K562 (cell line): Measurements from ENCODE around the gene OR52B6. TPM values are rescaled to one million over a fixed set of nuclear protein-coding genes. Genes with fewer than 3 reads are reported as not detected.
A peak's percentile ranks its signal among the peaks of the same experiment; 100 is the strongest.

ENCODE experiments used
- CBX2 ChIP-seq: fragments of 200-600 bp; sonication (generic); IDR thresholded peaks from one replicate; pipeline ENCODE4 v1.6.1; 2012; ENCODE audit warnings: mild to moderate bottlenecking, low read length, inconsistent platforms; ENCODE audit not compliant: insufficient read depth, poor library complexity, severe bottlenecking
- HCFC1 ChIP-seq: IDR thresholded peaks from 2 replicates; pipeline ENCODE4 v1.6.1; 2012; ENCODE audit warnings: low read depth, low read length, improper control_type of control experiment
- HES1 ChIP-seq: fragments of 450-650 bp; IDR thresholded peaks from 2 replicates; pipeline ENCODE4 v1.6.1; 2016; ENCODE audit warnings: low read depth, mild to moderate bottlenecking, moderate library complexity
- HMBOX1 ChIP-seq: sonication (generic); IDR thresholded peaks from 2 replicates; pipeline ENCODE4 v1.6.1; 2016
- HMGXB4 ChIP-seq: sonication (generic); formaldehyde crosslinking; IDR thresholded peaks from 2 replicates; pipeline ENCODE4 v1.8.1; 2023; ENCODE audit warnings: mild to moderate bottlenecking, missing genetic modification reagents
- HNRNPH1 ChIP-seq: fragments of 200-400 bp; formaldehyde crosslinking; optimal IDR thresholded peaks from 2 replicates; pipeline ENCODE3; 2017; ENCODE audit warnings: low read depth, mild to moderate bottlenecking, low read length, moderate library complexity
- KDM4B ChIP-seq, 2 experiments: fragments of 450-650 bp in 1 of 2; sonication (generic) in 1 of 2; IDR thresholded peaks; 2 replicates each; pipeline ENCODE4 v1.6.1; 2016 to 2017; ENCODE audit warnings: borderline replicate concordance in 2 of 2, antibody characterized with exemption in 1 of 2, low read depth in 1 of 2, mild to moderate bottlenecking in 1 of 2
- KHSRP ChIP-seq: fragments of 450-650 bp; IDR thresholded peaks from 2 replicates; pipeline ENCODE4 v1.6.1; 2017
- KLF1 ChIP-seq: fragments of 450-650 bp; IDR thresholded peaks from 2 replicates; pipeline ENCODE4 v1.6.1; 2016; ENCODE audit warnings: missing genetic modification characterization, missing compliant biosample characterization
- MAX ChIP-seq: sonication (generic); formaldehyde crosslinking; IDR thresholded peaks from 2 replicates; pipeline ENCODE4 v1.9.0; 2022; ENCODE audit warnings: mild to moderate bottlenecking, missing genetic modification reagents
- MEF2A ChIP-seq: IDR thresholded peaks from 2 replicates; pipeline ENCODE4 v1.6.1; 2011; ENCODE audit warnings: low read depth, mild to moderate bottlenecking, low read length, moderate library complexity; ENCODE audit not compliant: control insufficient read depth
- RAD51 ChIP-seq: fragments of 450-650 bp; IDR thresholded peaks from 2 replicates; pipeline ENCODE4 v1.7.1; 2016; ENCODE audit warnings: low read depth, mild to moderate bottlenecking, borderline replicate concordance
- RBM14 ChIP-seq: fragments of 200-400 bp; formaldehyde crosslinking; IDR thresholded peaks from 2 replicates; pipeline ENCODE4 v1.6.1; 2018; ENCODE audit warnings: low read depth, mild to moderate bottlenecking, low read length, moderate library complexity, borderline replicate concordance; ENCODE audit not compliant: insufficient read depth
- SIN3B ChIP-seq: fragments of 450-650 bp; IDR thresholded peaks from 2 replicates; pipeline ENCODE4 v1.6.1; 2017; ENCODE audit warnings: low read depth, mild to moderate bottlenecking, moderate library complexity
- ZBTB34 ChIP-seq: fragments of 250-450 bp; sonication (Bioruptor Pico); IDR thresholded peaks from 2 replicates; pipeline ENCODE4 v1.8.0; 2021; ENCODE audit warnings: mild to moderate bottlenecking, moderate library complexity
- ZFP91 ChIP-seq: sonication (generic); formaldehyde crosslinking; IDR thresholded peaks from 2 replicates; pipeline ENCODE4 v1.8.0; 2022; ENCODE audit warnings: mild to moderate bottlenecking, missing genetic modification reagents
- ZHX1 ChIP-seq: fragments of 150-350 bp; conservative IDR thresholded peaks from 2 replicates; pipeline ENCODE4 v1.6.1; 2014; ENCODE audit warnings: low read length
- ZNF263 ChIP-seq: sonication (generic); formaldehyde crosslinking; IDR thresholded peaks from 2 replicates; pipeline ENCODE4 v1.8.0; 2022; ENCODE audit warnings: mild to moderate bottlenecking, missing genetic modification reagents, borderline replicate concordance
- ZSCAN32 ChIP-seq: fragments of 450-650 bp; formaldehyde crosslinking; IDR thresholded peaks from 2 replicates; pipeline ENCODE4 v1.4.0; 2020; ENCODE audit warnings: mild to moderate bottlenecking, moderate library complexity
- polyA plus RNA-seq, 8 experiments: library from polyadenylated mRNA; depleted of rRNA in 4 of 8; stranded (reverse) in 5 of 8; unstranded in 3 of 8; fragments of >200 nt; fragmentation: Nextera tagmentation in 2 of 8; fragmentation: Illumina TruSeq in 1 of 8; extraction: Ambion mirVana in 2 of 8; extraction: Trizol in 1 of 8; gene quantifications; 2 replicates each; pipeline versions ENCODE4 v1.2.1 to v1.2.3, GENCODE V29; 2011 to 2014; ENCODE audit warnings: inconsistent platforms in 1 of 8, missing spikeins in 1 of 8
- total RNA-seq, 7 experiments: library from RNA; depleted of rRNA in 6 of 7; stranded (reverse); fragments of >200 nt in 6 of 7; fragmentation: Illumina TruSeq in 2 of 7; extraction: Trizol in 2 of 7; gene quantifications; 2 replicates each; pipeline versions ENCODE4 v1.2.1 to v1.2.3, GENCODE V29; 2011 to 2021; ENCODE audit warnings: low replicate concordance in 1 of 7

OR52B6 gene
- total and polyA plus RNA-seq, 9 of the 15 experiments (the other 6 are each of a cell fraction or from before 2014, with no cell fraction given), result not detected

- TF ChIP-seq ZSCAN32 (CRISPR knock-in tag) (no peak), RBM14 (no peak), ZHX1 (no peak), MEF2A (no peak), HCFC1 (no peak), CBX2 (no peak), HNRNPH1 (no peak), ZBTB34 (CRISPR knock-in tag) (no peak), MAX (CRISPR knock-in tag) (no peak), RAD51 (no peak), SIN3B (no peak), ZFP91 (no peak), KLF1 (tag) (no peak), HES1 (no peak), KDM4B (IDR thresholded peaks at IDR 0.05; ENCODE audit: borderline replicate concordance in 2 of 2, low read depth in 1 of 2) (no peak), HMGXB4 (CRISPR knock-in tag) (no peak), KHSRP (no peak), ZNF263 (CRISPR knock-in tag) (no peak), HMBOX1 (peak; percentile 58)
These were observed 10.9 kb downstream of the OR52B6 start (continued) for GRCh38 chr11:5591613-5592012.
